Activated gamma-delta T cell (primary cell): ENCODE measurements around the gene ADAMTS16.

Experiments
- DNase-seq: peaks from one replicate; lab custom pipeline; 2025; lab: John Stamatoyannopoulos, UW

The ADAMTS16 gene

DNA sequence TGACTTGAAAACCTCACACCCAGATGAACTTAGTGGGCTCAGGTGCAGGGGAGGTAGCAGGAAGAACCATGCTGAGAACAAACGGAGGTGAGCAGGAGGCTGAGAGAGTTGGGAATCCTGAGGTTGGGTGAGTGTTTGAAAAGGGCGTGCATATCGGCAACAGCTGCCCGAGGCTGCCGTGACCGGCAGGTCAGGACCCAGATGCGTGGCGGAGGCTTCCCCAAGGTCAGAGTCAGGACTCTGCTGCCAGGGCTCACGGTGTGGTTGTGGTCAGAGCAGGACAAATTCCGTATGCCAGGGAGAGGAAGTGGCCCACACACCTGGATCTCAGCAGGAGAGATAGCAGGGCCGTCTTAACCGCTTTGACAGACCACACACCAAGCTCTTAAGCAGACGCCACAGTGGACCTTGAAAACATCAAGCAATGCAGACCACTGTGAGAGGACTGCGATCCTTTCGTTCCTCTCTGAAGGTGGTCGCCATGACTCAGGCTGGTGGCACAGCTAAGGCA lies 43.1 kb downstream of the ADAMTS16 start:
- no peak for DNase-seq

DNA sequence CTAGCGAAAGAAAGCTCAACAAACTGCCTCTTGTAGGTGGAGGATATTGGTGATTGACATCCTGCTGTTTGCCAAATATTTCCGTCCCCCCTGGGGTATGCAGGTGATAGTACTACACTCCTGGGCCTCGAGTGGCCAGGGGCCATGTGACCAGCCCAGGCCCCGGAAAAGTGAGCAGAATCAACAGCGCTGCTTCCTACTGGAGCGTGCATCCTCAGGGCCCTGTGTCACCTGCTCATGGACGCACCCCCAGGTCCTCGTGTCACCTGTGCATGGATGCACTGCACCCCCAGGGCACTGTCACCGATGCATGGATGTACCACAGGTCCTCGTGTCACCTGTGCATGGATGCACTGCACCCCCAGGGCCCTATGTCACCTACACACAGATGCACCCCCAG lies 43.8 kb downstream of the ADAMTS16 start:
- no peak for DNase-seq

DNA sequence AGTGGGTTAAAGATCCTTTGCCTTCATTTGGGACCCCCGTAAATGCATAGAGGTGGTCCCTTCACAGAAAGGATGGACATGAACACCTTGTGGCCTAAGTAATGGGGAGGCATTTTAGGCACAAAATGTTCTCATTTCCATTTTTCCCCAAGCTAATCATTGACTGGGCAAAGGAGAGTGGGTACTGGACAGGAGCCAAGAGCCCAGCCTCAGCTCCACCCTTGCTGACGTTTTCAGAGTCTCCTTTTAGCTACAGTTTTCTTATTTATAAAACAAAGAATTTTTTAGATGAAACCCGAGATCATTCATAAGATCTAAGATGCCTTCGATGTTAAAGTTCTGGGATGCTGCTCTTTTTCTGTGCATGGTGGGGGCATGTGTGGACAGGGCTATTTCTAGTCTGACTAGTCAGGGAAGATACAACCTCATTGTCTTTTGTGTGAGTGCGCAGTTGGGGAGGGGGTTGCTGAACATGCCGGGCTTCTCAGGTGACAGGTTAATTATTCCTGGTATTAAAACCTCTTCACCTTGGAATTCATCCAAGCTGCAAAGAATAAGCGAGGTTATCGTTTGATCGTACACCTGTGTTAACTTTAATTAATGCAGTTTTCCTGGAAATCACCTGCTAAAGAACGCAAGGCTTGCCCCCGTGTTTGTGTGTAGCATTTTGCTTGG lies 48.4 kb downstream of the ADAMTS16 start:
- no peak for DNase-seq

DNA sequence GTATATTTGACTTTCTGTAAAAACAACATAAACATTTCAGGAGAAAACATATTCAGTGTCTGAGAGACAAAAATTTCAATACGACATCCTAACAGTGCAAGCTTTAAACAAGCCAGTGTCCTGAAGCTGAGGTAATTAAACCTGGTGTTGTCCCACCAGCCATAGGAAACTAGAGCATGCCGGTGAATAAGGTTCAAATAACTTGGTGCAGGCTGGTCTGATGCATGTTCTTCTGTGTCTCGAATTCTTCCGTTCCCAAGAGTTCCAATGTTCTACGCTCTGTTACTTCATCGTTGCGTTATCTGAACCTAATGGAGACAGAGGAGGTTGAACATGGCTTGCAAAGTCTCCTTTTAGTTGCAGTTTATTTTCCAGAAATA lies 48.9 kb downstream of the ADAMTS16 start:
- no peak for DNase-seq

DNA sequence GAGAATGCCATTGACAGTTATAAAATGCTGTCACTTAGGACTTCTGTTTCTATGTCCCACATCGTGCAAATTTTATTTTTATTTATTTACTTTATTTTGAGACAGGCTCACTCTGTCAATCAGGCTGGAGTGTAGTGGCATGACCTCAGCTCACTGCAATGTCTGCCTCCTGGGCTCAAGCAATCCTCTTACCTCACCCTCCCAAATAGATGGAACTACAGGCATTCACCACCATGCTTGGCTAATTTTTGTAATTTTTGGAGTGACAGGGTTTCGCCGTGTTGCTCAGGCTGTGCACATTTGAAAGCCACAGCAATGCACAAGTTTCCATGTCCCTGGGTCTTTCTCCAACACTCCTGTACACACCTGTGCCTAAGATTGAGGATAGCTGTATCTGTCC lies 51.8 kb downstream of the ADAMTS16 start:
- no peak for DNase-seq

DNA sequence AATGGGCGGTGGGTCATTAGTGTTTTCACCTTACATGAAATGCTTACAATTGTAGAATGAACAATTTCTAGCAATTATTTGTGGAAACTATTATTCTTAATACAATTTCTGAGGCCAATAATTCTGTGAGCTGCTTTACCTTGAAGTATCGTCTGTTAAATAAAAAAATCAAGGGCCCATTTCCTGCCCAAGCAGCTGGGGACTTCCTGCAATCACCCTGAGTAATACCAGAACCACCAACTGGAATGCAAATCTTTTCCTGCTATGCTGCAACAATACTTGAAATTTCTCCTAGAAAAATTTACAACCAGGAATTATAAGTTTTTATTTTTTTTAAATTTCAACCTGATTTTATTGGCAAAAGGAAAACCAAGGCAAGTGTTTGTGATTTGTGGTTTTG lies 52.6 kb downstream of the ADAMTS16 start:
- DNase-seq = no peak

DNA sequence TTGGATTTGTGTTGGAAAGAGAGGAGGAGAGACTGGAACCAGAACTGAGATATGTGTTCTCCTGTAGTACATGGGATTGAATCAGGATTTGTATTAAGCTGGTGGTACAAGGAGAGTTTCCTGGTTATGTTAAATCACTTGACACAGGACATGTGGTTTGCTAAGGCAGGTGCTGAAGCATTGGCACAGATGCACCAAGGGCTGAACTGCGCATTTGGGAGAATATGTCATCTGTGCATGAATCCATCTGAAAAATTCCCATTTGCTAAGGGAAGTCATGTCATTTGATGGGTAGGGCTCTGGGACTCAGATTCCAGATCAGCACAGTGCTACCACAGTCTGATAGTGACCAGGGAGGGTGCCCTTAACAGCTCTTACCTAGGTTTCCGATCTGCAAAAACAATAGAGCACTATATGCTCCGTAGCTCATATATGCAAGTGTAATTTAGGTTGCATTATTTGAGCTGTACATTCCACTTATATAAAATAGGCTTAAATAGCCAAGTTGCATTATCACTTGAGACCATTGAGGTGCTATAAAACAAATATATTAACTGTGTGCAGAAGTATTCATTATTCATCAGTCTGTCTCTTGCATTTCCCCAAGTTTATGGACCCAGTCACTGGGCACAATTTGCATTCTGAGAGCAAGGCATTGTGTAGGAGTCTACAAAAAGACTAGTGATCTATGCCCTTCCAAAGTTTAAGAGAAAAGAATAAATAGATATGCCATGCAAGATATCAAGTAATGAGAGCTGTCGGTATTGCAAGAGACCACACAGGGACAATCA lies 55.2 kb downstream of the ADAMTS16 start:
- DNase-seq = no peak

DNA sequence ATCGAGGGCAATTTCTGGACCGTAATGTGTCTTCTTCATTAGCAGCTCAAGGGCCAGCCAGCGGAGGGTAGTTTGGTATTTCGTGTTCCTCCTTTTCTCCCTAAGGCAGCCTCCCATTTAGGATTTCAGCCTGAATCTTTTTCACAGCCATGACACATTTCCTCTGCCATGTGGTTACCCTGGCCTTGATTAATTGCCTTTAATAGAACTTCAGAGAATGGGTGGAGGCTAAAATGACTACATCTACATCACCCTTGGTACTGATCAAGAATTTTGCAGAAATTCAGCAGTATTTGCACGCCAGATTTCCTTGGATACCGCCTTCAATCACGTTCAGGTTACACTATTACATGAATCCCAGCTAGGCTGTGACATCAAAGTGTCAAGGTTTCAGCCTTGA lies 58.0 kb downstream of the ADAMTS16 start:
- DNase-seq = no peak

DNA sequence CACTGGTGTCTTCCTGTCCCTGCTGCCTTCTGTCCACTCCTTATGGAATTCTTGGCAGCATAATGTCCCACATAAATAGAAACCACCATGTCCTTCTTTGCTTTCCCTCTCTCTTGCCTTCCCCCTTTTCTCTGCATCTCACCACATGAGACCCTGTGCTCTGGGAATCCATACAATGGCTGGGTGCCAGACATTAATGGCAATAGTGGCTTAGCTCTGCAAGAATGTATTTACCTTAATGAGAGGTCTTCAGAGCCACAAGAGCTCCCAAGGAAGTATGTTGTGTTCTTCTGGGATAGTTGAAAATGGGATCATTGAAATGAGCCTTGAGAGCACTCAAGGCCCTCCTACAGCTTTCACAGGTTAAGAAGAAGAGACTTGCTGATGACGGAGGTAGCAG lies 58.7 kb downstream of the ADAMTS16 start:
- DNase-seq = no peak

DNA sequence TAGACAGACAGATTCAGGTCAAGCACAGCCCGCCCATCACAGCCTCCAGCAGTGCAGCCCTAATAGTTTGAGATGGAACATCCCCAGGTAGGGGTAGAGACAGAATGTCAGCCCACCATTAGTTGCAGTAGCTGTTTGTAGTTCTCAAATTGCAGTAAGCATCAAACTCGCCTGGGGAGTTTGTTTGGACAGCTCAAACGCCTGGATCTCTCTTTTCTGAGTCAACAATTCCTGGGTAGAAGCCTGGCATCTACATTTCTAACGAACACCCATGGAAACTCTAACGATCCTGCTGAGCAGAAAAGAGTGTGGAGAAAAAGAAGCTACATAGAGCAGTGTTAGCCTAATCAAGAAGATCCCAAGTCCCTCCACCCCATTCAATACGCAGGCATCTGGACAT lies 59.4 kb downstream of the ADAMTS16 start:
- DNase-seq = no peak

DNA sequence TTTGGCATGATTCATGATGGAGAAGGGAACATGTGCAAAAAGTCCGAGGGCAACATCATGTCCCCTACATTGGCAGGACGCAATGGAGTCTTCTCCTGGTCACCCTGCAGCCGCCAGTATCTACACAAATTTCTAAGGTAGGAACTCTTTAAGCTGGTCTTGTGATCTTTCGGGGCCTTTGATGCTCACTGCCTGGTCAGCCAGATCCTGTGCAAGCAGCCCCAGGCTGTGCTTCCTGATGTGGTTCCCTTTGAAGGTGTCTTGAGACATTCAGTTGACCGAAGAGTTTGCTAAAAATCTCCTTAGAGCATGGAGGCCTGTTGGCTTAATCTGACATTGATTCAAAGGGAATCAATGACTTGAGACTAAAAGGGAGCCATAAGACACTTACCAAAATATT lies 60.0 kb downstream of the ADAMTS16 start:
- no peak for DNase-seq

DNA sequence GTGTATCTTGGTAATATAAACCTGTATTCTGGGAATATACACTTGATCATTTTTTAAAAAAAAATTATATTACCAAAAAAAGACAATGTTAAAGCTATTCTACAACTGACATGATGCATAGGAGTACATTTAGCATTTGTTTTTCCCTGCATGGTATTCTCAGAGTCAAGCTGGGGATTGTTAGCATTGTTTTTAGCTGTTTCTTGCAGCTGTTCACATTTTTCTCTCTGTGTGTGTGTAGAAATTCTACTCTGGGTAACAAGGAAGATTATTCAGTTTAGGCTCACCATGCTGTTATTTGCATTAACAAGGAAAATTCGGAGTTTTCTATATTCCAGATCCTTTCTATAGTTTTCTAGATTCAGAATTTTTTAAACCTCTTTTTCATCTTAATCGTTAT lies 62.2 kb downstream of the ADAMTS16 start:
- no peak for DNase-seq

DNA sequence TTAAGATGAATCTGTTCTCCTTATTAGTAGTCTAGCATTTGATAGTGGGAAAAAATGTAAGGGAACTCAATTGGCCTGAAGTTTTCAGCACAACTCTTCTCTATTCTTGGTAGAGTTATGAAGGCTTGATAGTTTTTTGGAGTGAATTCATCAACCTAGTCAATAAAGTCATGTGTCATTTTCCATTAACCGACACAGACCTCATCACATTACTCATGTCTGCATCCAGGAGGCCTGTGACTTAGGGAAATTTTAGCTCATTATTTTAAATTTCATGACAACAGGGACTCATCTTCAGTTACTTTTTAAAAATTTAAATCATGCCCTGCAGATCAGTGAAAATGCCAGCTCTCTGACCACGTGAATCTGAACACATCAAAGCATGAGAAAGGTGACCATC lies 63.3 kb downstream of the ADAMTS16 start:
- no peak for DNase-seq

DNA sequence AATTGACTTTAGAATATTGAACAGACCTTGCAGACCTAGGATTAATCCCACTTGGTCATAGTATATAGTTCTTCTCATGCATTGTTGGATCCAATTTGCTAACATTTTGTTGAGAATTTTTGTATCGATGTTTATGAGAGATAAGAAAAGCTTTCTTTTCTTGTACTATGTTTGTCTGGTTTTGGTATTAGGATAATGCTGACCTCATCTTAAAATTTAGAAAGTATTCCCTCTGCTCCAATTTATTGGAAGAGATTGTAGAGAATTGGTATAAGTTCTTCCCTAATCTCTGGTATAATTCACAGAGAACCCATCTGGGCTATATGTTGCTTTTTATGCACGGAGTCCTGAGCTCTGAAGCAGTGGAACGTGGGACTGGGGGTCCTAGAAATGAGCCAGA lies 67.7 kb downstream of the ADAMTS16 start:
- DNase-seq = no peak

DNA sequence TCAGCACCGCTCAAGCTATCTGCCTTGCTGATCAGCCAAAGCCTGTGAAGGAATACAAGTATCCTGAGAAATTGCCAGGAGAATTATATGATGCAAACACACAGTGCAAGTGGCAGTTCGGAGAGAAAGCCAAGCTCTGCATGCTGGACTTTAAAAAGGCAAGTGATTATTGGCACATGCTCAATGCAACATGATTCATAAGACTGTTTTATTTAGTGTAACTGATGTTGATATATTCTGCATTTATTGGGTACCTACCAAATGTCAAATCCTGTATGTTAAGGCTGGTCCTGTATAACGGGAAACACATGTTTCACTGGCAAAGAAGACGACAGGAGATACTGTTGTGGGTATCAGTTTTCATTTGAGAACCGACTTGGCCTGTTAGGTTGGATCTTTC lies 69.0 kb downstream of the ADAMTS16 start:
- no peak for DNase-seq

DNA sequence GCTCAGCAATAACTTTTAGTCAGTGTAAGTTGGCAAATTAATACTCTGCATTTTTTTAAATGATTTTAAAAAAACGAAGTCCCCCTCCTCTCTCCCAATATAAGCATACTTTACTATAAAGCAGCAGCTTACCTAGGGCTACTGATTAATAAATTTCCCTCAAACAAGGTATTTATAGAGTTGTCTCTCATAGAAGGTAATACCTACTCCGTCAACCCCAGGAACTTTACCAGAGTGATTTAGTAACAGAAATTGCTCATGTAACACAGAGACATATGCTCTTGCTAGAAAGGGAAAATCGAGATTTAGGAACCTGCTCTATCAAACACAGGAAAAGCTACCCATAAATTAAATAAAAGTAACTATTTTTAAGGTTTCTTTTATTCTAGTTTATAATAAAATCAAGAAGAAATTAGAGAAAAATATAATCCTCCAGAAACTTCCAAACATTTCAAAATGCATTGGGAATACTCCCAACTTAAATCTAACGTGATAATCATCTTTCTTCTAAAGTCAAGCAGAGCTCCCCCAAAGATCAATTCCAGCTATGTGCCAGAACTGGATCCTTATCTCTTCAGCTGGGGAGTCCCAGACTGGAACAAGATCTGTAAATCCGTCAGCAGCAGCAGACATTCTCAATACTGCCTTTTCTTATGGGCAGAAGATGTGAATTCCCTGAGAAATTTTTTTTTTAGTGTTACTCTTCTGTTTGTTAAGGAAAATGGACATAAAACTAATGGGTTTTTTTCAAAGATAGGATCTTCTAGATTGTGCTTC lies 69.6 kb downstream of the ADAMTS16 start:
- DNase-seq = no peak

DNA sequence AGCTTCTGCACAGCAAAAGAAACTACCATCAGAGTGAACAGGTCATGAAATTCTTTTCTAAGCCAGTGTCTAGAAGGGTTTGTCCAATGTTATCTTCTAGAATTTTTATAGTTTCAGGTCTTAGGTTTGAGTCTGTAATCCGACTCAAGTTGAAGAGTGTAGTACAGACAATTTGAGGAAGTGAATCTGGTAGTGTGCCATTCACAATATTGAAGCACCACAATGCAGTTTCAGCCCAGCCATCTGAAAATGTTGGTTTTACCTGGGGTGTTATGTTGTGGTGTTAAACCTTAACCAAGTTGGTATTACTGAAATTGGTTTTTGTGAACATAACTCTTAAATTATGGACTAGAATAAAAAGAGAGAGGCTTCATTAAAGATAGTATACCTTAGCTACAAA lies 77.2 kb downstream of the ADAMTS16 start:
- DNase-seq = no peak

DNA sequence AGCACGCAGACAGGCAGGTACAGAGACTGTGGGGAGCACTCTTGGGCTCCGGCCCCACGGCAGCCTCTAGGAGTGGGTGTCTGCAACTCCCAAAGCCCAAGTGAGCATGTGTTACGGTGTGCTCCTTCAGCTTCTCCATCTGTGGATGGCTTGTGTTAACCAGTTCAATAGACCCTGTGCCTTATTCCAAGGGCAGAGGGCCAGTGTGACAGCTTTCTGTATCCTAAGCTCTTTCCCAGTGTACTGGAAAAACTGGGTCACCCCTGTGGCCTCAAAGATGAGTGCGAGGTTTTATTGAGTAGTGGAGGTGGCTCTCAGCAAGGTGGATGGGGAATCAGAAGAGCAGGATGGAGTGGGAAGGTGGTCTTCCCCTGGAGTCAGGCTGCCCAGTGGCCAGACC lies 78.3 kb downstream of the ADAMTS16 start:
- no peak for DNase-seq

DNA sequence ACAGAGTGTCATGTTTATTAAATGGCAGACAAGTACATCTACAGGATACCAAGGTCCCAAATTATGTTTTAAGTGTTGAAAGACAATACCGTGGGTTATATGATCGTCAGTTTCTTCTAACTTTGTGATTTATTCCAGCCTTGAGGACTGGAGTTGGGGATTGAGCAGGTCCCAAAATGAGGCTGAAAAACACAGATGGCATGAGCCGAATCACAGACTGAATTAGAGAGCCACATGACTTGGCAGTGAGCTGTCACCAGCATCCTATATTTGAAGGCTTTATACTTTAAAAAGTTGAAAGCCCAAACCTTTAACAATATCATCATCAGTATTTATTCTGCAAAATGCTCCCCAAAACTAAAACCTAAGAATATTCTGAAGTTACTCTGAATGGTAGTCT lies 79.4 kb downstream of the ADAMTS16 start:
- no peak for DNase-seq

DNA sequence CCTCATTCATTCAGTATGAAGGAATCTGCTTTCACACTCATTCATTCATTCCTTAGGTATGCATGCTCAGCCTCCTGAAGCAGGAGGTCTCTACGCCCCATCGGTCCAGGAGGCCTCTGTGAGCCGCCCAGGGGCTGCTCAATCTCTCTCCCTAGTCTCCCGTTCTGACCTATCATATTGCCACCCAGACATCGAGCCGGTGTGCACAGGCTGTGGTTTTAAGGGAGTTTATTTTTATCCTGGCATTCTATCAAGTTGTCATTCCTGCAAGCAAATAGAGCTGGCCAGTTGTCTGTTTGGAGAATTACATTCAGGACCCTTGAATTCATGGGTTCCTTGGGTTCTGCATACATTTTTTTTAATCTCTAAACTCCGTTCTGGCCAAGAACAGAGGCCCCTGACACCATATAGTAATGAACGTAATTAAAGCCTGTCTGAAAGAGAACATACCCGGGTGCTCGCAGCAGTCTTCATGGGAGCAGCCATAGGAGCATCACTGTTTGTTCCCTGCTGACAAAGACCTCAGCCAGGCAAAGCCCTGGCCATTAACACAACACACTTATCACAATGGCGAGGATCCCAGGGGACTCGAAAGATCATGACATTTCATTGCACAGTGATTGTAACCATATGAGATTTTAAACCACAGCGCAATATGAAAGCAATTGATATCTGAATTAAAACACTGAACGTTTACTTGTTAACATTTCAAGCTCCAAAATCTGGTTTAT lies 80.9 kb downstream of the ADAMTS16 start:
- no peak for DNase-seq

DNA sequence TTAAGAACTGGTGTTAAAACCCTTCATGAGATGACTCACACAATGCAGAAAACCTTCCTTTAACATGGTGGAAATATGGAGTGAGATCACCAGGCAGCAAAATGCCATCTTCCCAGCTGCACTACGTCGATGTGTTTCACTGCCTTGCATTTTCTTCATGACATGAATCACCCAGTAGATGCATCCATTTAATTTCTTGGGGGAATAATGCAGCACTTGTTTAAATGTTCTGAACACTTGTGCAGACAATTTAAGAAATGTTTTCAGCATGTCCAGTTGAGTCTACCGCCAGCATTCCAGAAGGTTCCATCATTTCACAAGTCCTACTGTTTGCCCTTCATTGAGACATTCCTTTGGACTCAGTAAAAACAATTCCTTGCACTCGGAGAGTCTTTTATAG lies 81.6 kb downstream of the ADAMTS16 start:
- no peak for DNase-seq

DNA sequence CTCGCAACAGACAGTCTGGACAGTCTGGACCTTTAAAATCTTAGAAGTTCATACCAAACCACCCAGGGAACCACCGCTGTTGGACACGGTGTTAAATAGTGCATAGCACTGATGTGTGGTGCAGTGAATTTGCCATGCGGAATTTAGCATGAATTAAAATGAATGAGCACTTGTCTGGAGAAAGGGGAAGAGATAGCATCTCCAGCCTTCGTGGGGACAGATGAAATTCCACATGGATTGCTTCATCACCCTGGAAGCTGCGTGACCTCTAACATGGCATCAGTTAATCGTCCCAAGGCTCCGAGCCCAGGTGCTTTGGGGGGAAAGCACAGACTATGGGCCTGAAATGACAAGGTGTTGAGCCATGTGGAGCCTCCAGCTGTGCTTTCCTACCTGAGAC lies 91.4 kb downstream of the ADAMTS16 start:
- no peak for DNase-seq
